ENCODE measurements around the gene RBM4B.

DNA sequence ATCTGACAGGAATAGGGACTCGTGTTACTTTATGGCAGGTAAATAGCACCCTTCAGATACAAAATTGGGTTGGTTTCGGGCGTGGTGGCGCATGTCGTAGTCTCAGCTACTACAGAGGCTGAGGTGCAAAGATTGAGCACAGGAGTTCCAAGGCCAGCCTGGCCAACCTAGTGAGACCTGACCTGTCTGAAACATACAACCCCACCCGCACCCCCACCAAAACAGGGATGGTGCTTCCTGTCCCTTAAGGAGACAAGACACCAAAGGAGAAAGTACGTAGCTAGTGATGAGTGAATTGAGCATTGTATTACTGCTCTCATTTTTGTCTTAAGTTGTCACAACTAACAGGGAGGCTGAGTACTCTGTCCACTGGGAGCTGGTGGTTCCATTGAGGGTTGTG lies 25.0 kb downstream of the RBM4B start:
- TF ChIP-seq, protein P1, sequence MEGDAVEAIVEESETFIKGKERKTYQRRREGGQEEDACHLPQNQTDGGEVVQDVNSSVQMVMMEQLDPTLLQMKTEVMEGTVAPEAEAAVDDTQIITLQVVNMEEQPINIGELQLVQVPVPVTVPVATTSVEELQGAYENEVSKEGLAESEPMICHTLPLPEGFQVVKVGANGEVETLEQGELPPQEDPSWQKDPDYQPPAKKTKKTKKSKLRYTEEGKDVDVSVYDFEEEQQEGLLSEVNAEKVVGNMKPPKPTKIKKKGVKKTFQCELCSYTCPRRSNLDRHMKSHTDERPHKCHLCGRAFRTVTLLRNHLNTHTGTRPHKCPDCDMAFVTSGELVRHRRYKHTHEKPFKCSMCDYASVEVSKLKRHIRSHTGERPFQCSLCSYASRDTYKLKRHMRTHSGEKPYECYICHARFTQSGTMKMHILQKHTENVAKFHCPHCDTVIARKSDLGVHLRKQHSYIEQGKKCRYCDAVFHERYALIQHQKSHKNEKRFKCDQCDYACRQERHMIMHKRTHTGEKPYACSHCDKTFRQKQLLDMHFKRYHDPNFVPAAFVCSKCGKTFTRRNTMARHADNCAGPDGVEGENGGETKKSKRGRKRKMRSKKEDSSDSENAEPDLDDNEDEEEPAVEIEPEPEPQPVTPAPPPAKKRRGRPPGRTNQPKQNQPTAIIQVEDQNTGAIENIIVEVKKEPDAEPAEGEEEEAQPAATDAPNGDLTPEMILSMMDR (IDR thresholded peaks at IDR 0.05 in 4 of 5, conservative IDR thresholded peaks at IDR 0.05 in 1 of 5): no peak
- TF ChIP-seq POLR2A (IDR thresholded peaks at IDR 0.05): no peak
